Measurements from ENCODE around the gene P4HB. TPM values are rescaled to one million over a fixed set of nuclear protein-coding genes. Genes with fewer than 3 reads are reported as not detected.

The P4HB gene
- total RNA-seq, 6 donors from 2014 or later, result 374 to 627 (median 531) TPM

GRCh38 chr17:81815646-81815986 is 44.7 kb downstream of the P4HB start:
- DNase-seq (no peak), ATAC-seq (ENCODE audit: low FRiP score in 2 of 2) (no peak)
- H3K4me1 ChIP-seq, result no peaks in the 10 kb centered on the region
- WGBS, 2 donors, result 37 to 67% methylated on average over 2 of the region's 2 CpGs
- no peak overlapping the region for H3K27ac ChIP-seq
- TF ChIP-seq POLR2AphosphoS5 (IDR thresholded peaks at IDR 0.05), result no peak
- TF ChIP-seq POLR2A (IDR thresholded peaks at IDR 0.05), result no peak
- no peak for TF ChIP-seq EP300 (IDR thresholded peaks at IDR 0.05)
- TF ChIP-seq CTCF (IDR thresholded peaks at IDR 0.05), result no peak
- peaks cover 0 to 2% (median 0%) of the 10 kb centered on the region in 4 donors for H3K27me3 ChIP-seq
- H3K9me3 ChIP-seq, result no peaks in the 10 kb centered on the region
- no peak overlapping the region for H3K4me3 ChIP-seq
- H3K36me3 ChIP-seq, result no peaks in the 10 kb centered on the region

GRCh38 chr17:81814748-81815645 is 45.3 kb downstream of the P4HB start:
- ATAC-seq (ENCODE audit: low FRiP score in 2 of 2), result no peak
- no peak overlapping the region for H3K27ac ChIP-seq
- WGBS, 2 donors, result 55 to 61% methylated on average over 8 to 12 of the region's 24 CpGs

GRCh38 chr17:81813861-81814683 is 46.3 kb downstream of the P4HB start:
- Histone ChIP-seq H3K9me3 (no peaks in the 10 kb centered on the region), H3K27ac (no peak overlapping the region), H3K27me3 (peaks cover 0 to 7% (median 0%) of the 10 kb centered on the region in 4 donors), H3K4me3 (no peak overlapping the region), H3K36me3 (no peaks in the 10 kb centered on the region), H3K4me1 (no peaks in the 10 kb centered on the region)
- WGBS, 2 donors, result 80 to 94% methylated on average over 16 to 41 of the region's 41 CpGs
- DNase-seq (peak in 1 of 2 donors; percentile 70), ATAC-seq (ENCODE audit: low FRiP score in 2 of 2) (no peak)
- TF ChIP-seq POLR2A (IDR thresholded peaks at IDR 0.05) (no peak), POLR2AphosphoS5 (IDR thresholded peaks at IDR 0.05) (no peak), EP300 (IDR thresholded peaks at IDR 0.05) (no peak)

More at GRCh38 chr17:81814748-81815645, 45.3 kb downstream of the P4HB start:
- H3K4me1 ChIP-seq, result no peaks in the 10 kb centered on the region
- H3K9me3 ChIP-seq, result no peaks in the 10 kb centered on the region
- peak in 1 of 2 donors; percentile 60 for DNase-seq
- TF ChIP-seq POLR2AphosphoS5 (IDR thresholded peaks at IDR 0.05) (no peak), POLR2A (IDR thresholded peaks at IDR 0.05) (no peak), CTCF (IDR thresholded peaks at IDR 0.05) (no peak), EP300 (IDR thresholded peaks at IDR 0.05) (no peak)
- H3K27me3 ChIP-seq, result peaks cover 0 to 4% (median 0%) of the 10 kb centered on the region in 4 donors
- H3K4me3 ChIP-seq, result no peak overlapping the region
- no peaks in the 10 kb centered on the region for H3K36me3 ChIP-seq

- no peaks in the 10 kb centered on the region for H3K4me1 ChIP-seq
- DNase-seq, result peak in 1 of 2 donors; percentile 70
- no peak overlapping the region for H3K27ac ChIP-seq
- no peak for TF ChIP-seq POLR2AphosphoS5 (IDR thresholded peaks at IDR 0.05)
- TF ChIP-seq EP300 (IDR thresholded peaks at IDR 0.05), result no peak
- no peak for TF ChIP-seq CTCF (IDR thresholded peaks at IDR 0.05)
- TF ChIP-seq POLR2A (IDR thresholded peaks at IDR 0.05), result no peak
- ATAC-seq (ENCODE audit: low FRiP score in 2 of 2), result no peak
- no peaks in the 10 kb centered on the region for H3K9me3 ChIP-seq
- 88% methylated on average over 15 of the region's 15 CpGs; no CpG with 5 or more reads in 1 of the 2 donors for WGBS, 2 donors
- H3K27me3 ChIP-seq, result peaks cover 0 to 10% (median 0%) of the 10 kb centered on the region in 4 donors
- no peaks in the 10 kb centered on the region for H3K36me3 ChIP-seq
- no peak overlapping the region for H3K4me3 ChIP-seq
Observed at GRCh38 chr17:81813371-81813684, 47.0 kb downstream of the P4HB start.

Data from upper lobe of left lung (tissue), 6 donors.